ENCODE data around the gene UQCC3.
A peak's percentile ranks its signal among the peaks of the same experiment; 100 is the strongest.

UQCC3 gene

GRCh38 chr11:62705413-62705812 is 33.9 kb downstream of the UQCC3 start:
- no peak for DNase-seq

- DNase-seq, result peak; percentile 92
Measured at GRCh38 chr11:62705880-62706849, 34.7 kb downstream of the UQCC3 start.

- DNase-seq, result no peak
Measured at GRCh38 chr11:62706850-62707247, 35.4 kb downstream of the UQCC3 start.

DNA sequence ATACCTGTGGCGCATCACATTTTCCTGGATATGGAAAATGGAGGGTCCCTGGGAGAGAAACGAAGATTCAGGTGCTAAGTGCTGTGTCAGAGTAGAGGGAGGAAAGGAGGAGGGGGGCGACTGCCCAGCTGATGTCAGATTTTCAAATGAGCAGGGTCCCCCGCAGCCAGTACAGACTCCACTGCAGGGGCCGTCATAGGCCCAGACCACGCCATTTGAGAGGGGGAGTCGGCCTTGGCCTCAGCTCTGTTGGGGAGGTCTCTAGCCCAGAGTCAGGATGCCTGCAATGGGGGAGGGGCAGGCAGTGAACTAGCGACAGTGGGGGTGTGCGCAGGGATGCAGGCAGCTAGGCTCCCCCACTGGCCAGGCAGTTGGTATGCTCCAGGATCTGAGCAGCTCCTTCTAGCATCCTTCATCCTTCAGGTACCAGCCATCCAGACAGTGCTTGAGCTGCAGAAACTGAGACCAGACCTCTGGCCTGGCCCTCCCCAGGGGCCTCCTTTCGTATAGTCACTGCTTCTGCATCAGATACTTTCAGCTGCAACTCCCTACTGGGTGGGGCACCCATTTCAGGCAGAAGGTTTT is 35.9 kb downstream of the UQCC3 start, which contains the start of the genes BSCL2 and GNG3:
BSCL2 (minus strand) TSS at position 148 of the 585 bp plus-strand sequence. CDS start 229 bp downstream, outside the sequence.
GNG3 (plus strand) TSS at position 400 of the 585 bp plus-strand sequence. CDS start 620 bp downstream, outside the sequence.
- no peak for DNase-seq

GRCh38 chr11:62708392-62708791 is 36.9 kb downstream of the UQCC3 start:
- DNase-seq, result no peak

DNA sequence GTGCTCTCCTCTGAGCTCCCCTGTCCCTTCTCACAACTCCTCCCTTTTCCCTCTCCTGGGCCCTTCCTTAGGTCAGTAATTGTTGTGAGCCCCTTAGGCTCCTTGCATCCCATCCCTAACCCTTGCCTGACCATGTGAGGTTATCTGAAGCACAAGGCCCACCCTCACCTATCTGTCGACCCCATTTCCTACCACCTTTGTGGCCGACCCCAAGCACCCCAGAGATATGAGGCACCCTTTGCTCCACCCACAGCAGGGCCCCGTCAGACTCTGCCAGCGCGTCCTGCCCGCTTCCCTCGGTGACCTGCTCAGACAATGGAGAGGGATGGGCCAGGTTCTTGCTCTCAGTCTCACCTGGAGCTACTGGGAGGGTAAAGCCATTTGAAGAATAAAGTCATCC is 37.3 kb downstream of the UQCC3 start:
- peak; percentile 42 for DNase-seq

DNA sequence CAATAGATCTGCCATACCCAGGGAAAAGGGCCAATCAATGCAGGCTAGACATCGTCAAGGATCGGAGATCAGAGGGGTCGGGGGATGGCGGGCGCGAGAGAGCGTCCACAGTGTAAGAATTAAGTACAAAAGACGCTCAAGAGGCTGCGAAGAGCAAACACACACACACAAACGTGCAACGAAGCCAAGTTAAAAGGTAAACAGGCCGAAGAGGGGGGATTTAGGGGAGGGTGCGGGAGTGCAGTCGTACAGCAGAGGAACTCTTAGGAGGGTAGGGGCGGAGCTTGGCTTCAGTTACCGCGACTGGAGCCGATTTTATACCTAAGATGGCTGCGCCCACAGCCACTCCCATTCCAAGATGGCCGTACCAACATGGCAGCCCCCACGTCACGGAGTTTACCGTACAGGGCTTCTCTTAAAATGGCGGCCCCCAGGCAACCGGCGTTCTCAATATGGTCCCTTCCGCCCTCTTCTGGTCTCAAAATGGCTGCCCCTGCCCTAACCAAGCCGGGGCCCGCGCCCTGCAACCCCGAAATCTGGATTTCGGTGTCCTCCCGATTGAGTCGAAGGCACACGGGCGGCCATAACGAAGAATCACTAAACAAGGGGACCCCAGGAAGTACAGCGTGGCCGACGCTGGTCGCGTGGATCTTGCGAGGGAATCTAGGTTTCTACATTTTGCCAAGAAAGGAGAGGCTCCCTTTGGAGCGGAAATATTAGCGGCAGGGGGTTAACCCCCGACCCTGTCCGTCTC is 38.0 kb downstream of the UQCC3 start:
- peak; percentile 98 for DNase-seq

DNA sequence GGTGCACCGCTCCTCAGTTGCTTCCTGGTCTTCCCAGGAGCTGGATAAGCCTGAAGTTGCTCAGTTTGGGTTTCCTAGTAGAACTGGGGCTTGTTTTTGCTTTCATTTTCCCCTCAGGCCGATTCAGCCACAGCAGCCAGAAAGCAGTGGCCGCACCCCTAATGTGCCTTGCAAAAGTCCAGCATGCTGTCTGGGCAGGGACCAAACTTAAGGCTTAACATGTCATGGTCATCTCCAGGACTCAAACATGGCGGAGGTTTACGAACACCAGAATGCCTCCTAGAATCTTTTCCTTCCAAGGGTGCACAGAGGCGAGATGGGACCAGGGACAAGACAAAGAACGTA is 38.5 kb downstream of the UQCC3 start:
- DNase-seq, result no peak

DNA sequence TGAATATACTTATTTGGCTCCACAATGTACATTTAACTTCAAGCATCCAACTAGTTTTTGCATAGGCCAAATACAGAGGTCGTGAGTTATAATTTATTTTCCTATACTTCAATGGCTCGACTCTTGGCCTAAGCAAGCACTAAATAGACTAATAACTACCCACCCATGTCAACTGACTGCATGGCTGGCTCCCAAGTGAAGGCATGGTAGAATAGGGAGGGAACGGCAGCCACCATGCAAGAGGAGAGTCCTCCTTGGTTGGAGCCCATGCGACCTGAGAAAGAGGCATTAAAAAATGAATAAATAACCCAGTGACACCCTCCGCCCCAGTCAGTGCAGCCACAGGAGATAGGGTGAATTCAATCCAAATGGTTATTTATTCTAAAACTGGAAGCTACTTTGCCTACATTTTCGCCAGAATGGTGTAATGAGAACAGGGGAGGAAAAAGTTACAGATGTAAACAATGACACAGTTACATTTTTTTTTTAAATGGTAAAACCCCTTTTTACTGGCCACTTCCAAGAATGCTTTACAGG is 40.9 kb downstream of the UQCC3 start:
- DNase-seq, result no peak

DNA sequence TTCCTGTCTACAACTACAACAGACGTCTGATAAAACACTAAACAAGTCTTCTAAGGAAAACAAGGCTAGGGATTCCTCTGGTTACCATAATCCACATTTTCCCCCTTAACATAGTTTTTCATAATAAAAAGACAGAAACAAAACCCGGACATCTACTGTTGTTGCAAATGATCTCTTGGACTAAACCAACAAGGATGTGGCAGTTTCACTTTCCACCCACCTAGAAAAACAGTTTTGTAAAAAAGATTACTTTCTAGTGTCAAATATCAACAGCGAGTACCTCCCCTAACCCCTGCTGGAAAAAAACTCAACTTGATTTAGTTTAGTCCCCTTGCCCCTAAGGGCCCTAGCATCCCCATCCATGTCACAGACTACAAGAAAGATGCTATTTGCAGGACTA is 41.4 kb downstream of the UQCC3 start:
- peak; percentile 38 for DNase-seq

DNA sequence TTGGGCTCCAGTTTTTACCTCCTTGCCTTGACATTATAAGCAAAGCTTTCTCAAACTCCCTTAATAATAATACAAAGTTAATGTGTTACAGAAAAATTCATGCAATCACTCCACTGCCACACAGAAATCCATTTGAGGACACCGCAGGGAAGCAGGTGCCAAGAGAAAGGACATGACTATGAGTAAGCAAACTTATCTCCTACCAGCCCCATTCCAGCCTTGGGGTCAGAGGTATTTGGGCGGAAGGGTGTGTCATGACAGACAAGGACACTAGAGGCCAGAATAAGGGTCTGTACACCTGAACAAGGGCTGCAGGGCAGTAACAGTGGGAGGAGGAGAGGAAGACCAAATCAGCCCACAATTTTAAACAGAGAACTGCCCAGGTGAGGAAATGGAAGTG is 41.9 kb downstream of the UQCC3 start:
- DNase-seq, result no peak

- no peak for DNase-seq
Measured at GRCh38 chr11:62715150-62716130, 44.0 kb downstream of the UQCC3 start.

DNA sequence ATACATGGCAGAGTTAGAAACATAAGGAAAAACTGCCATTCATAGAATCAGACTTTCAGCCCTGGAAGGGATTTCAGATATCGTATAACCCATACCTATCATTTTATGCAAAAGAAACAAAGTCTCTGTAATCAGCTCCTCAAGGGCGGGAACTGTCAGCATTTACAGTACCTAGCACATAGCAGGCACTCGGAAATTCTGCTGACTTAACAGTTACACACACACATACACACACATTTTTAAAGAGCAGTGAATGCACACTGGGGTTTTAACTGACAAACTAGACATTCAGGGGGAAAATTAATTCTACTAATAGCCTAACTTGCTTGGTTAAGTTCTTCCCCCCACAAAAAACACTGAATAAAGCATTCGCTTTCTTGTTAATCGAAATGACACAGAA is 44.7 kb downstream of the UQCC3 start:
- DNase-seq, result no peak

GRCh38 chr11:62716816-62717215 is 45.3 kb downstream of the UQCC3 start:
- DNase-seq, result no peak

DNA sequence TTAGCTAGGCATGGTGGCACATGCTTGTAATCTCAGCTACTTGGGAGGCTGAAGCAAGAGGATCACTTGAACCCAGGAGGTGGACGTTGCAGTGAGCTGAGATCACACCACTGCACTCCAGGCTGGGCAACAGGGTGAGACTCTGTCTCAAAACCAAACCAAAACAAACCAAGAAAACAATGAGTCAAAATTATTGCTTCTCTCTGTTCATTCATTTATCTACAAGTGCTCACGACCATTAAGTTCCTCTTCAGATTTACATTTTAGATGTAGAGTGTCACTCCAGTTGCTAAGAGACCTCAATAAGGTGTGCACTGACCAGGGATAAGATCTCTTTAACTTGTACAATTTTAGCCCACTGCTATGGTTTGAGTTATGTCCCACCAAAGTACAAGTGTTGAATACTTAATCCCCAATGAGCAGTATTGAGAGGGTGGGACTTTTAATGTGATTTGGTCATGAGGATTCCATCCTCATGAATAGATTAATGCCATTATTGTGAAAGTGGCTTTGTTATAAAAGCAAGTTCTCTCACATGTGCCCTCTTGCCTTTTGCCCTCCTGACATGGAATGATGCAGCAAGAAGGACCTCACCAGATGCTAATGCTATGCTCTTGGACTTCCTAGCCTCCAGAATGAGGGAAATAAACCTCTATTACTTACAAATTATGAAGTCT is 48.0 kb downstream of the UQCC3 start:
- no peak for DNase-seq

DNA sequence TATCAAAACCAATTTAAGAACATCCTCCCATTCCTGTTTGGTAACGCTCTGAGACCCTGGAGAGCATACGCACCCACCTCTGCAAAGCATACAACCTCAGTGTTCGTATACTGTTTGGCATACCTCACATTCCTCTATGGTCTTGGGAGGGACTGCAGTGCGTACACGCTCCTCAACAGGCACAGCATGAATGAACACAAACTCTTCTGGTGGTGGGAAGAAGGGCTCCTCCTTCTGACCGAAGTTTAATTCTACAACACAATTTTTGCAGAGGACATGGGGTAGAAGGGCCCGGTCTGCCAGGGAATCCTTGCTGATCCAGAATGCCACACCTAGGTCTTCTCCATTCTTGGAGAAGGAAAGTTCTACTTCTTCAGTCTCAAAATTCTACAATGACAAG is 50.5 kb downstream of the UQCC3 start:
- no peak for DNase-seq
